ENCODE measurements around the gene SRRM4. TPM values are rescaled to one million over a fixed set of nuclear protein-coding genes. Genes with fewer than 3 reads are reported as not detected.

The SRRM4 gene
- total RNA-seq, 4 donors from 2014 or later: 0.04 to 0.05 TPM; not detected in 2

DNA sequence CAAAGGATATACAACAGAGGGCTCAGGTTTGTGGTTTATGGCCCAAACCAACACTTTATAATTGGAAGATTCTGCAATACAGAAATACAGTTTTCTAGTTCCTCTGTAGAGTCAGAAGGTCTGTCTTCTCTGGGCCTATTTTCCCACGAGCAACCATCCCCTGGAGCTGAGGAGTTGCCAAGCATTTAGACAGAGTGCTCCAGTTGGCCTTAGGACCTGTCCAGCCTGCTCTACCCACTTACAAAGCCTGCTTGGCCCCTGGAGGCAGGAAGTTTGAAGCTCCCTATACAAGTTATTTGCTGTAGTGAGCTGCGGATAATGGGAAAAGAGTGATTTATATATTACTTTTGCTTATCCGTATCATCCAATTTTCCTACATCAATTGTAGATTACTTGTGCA, 136.6 kb downstream of the SRRM4 start:
- no peak overlapping the region for H3K4me3 ChIP-seq
- in situ Hi-C loops (cut with MboI; ENCODE audit: low sequenced_read_pairs in 4 of 4): loop anchor here (10.0 to 25.0 kb wide), 3 partner anchors 144 to 297 kb away; no protein-coding TSS in a partner anchor
- peaks cover 7 to 15% of the 10 kb centered on the region in 2 donors for H3K4me1 ChIP-seq
- intact Hi-C loops (cut with DNase I; ENCODE audit: low total_unique reads): loop anchor here (5.0 to 10.0 kb wide), 2 partner anchors 129 to 427 kb away; no protein-coding TSS in a partner anchor
- TF ChIP-seq POLR2A (IDR thresholded peaks at IDR 0.05): no peak
- TF ChIP-seq, protein P1, sequence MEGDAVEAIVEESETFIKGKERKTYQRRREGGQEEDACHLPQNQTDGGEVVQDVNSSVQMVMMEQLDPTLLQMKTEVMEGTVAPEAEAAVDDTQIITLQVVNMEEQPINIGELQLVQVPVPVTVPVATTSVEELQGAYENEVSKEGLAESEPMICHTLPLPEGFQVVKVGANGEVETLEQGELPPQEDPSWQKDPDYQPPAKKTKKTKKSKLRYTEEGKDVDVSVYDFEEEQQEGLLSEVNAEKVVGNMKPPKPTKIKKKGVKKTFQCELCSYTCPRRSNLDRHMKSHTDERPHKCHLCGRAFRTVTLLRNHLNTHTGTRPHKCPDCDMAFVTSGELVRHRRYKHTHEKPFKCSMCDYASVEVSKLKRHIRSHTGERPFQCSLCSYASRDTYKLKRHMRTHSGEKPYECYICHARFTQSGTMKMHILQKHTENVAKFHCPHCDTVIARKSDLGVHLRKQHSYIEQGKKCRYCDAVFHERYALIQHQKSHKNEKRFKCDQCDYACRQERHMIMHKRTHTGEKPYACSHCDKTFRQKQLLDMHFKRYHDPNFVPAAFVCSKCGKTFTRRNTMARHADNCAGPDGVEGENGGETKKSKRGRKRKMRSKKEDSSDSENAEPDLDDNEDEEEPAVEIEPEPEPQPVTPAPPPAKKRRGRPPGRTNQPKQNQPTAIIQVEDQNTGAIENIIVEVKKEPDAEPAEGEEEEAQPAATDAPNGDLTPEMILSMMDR (IDR thresholded peaks at IDR 0.05 in 4 of 5, conservative IDR thresholded peaks at IDR 0.05 in 1 of 5): no peak
- no peaks in the 10 kb centered on the region for H3K27me3 ChIP-seq
- no peak for DNase-seq
- no peaks in the 10 kb centered on the region for H3K9me3 ChIP-seq
- peak in 1 of 2 donors; percentile 29 for ATAC-seq
- peak overlapping the region in 1 of 4 donors; percentile 37 for H3K27ac ChIP-seq
- H3K36me3 ChIP-seq: no peaks in the 10 kb centered on the region

GRCh38 chr12:119118625-119119024, 137.3 kb downstream of the SRRM4 start:
- no peaks in the 10 kb centered on the region for H3K36me3 ChIP-seq
- ATAC-seq: no peak
- no peak overlapping the region for H3K4me3 ChIP-seq
- in situ Hi-C loops (cut with MboI; ENCODE audit: low sequenced_read_pairs in 4 of 4): loop anchor here (10.0 to 25.0 kb wide), 3 partner anchors 144 to 296 kb away; no protein-coding TSS in a partner anchor
- H3K9me3 ChIP-seq: no peaks in the 10 kb centered on the region
- no peak for TF ChIP-seq POLR2A (IDR thresholded peaks at IDR 0.05)
- TF ChIP-seq, protein P1 (IDR thresholded peaks at IDR 0.05 in 4 of 5, conservative IDR thresholded peaks at IDR 0.05 in 1 of 5): no peak
- no peak for DNase-seq
- intact Hi-C loops (cut with DNase I; ENCODE audit: low total_unique reads): loop anchor here (5.0 to 10.0 kb wide), 2 partner anchors 129 to 426 kb away; no protein-coding TSS in a partner anchor
- no peak overlapping the region for H3K27ac ChIP-seq
- no peaks in the 10 kb centered on the region for H3K27me3 ChIP-seq
- H3K4me1 ChIP-seq: peaks cover 7 to 15% of the 10 kb centered on the region in 2 donors

DNA sequence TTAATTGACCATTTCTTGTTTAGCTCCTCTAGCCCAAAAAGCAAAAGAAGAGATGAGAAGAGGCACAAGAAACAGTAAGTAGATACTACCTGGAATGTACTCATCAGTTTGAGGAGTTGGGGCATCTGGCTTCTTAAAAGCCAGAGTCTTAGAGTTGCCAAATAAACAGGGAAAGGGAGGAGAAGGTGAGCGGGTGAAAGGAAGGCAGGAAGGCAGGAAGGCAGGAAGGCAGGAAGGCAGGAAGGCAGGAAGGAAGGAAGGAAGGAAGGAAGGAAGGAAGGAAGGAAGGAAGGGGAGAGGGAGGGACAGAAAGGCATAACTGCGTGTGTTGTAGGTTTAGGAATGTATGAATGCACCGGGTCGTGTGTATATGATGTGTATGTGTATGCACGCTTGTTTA, 140.7 kb downstream of the SRRM4 start:
- DNase-seq (no peak), ATAC-seq (no peak)
- in situ Hi-C loops (cut with MboI; ENCODE audit: low sequenced_read_pairs in 4 of 4): loop anchor here in 1 of 4 donors (25.0 kb wide), 1 partner anchor 140 kb away; no protein-coding TSS in a partner anchor
- intact Hi-C loops (cut with DNase I; ENCODE audit: low total_unique reads): no loop called here
- Histone ChIP-seq H3K27ac (no peak overlapping the region), H3K27me3 (no peaks in the 10 kb centered on the region), H3K36me3 (no peaks in the 10 kb centered on the region), H3K9me3 (no peaks in the 10 kb centered on the region), H3K4me1 (peaks cover 7 to 9% of the 10 kb centered on the region in 2 donors), H3K4me3 (no peak overlapping the region)
- no peak for TF ChIP-seq POLR2A (IDR thresholded peaks at IDR 0.05)
- TF ChIP-seq, protein P1 (IDR thresholded peaks at IDR 0.05 in 4 of 5, conservative IDR thresholded peaks at IDR 0.05 in 1 of 5): no peak

GRCh38 chr12:119122751-119123150, 141.4 kb downstream of the SRRM4 start:
- Histone ChIP-seq H3K4me3 (no peak overlapping the region), H3K9me3 (no peaks in the 10 kb centered on the region), H3K27me3 (no peaks in the 10 kb centered on the region), H3K36me3 (no peaks in the 10 kb centered on the region), H3K27ac (no peak overlapping the region), H3K4me1 (peaks cover 7 to 8% of the 10 kb centered on the region in 2 donors)
- intact Hi-C loops (cut with DNase I; ENCODE audit: low total_unique reads) (no loop called here), in situ Hi-C loops (cut with MboI; ENCODE audit: low sequenced_read_pairs in 4 of 4) (loop anchor here in 1 of 4 donors (25.0 kb wide), 1 partner anchor 140 kb away; no protein-coding TSS in a partner anchor)
- TF ChIP-seq POLR2A (IDR thresholded peaks at IDR 0.05): no peak
- TF ChIP-seq, protein P1 (IDR thresholded peaks at IDR 0.05 in 4 of 5, conservative IDR thresholded peaks at IDR 0.05 in 1 of 5): no peak
- DNase-seq (no peak), ATAC-seq (no peak)
